NCI-H1417 treated with DMSO at 0.1 percent for 48 hours (cell line): ENCODE measurements around the gene ZFAND4.
A peak's percentile ranks its signal among the peaks of the same experiment; 100 is the strongest.
"Not testable (repeated sequence)": the region's sequence is repeated elsewhere in the genome, so short reads cannot be mapped to it uniquely, and the experiment has no call there.

Experiments
- DNase-seq: peaks from one replicate; lab custom pipeline; 2025; lab: John Stamatoyannopoulos, UW

Gene ZFAND4

DNA sequence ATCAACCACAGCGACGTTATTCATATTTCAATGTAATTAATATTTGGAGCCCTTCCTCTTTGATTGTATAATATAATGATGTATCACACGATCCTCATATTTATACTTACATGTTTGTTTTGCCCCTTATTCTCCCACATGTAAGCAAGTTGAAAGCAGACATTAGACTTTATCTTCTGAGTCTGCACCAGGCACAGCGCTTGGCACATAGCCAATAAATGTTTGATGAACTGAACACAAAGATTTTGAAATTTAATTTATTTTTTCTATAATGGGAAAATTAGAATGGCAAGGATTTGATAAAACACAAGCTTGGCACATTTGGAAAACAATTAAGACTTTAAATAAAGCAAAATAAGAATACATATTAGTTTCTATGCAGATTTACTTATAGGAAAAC is 31.6 kb downstream of the ZFAND4 start:
- DNase-seq: no peak

DNA sequence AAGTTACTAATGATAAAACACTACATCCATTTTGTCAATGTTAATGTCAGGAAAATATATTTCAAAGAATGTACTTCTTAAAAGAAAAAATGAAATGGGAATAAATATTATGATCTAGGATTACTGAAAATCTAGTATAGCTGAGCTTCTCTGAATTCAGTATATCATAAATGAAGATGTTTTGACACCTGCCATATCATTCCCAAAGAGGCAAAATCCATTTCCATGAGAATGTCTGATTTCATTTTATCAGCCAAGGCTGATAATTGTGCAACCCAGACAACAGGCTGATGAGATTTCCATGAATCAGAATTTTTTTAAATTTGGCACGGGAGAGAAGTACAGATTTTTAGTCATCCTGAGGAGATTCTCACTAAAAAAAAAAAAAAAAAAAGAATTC is 32.5 kb downstream of the ZFAND4 start:
- DNase-seq: no peak

DNA sequence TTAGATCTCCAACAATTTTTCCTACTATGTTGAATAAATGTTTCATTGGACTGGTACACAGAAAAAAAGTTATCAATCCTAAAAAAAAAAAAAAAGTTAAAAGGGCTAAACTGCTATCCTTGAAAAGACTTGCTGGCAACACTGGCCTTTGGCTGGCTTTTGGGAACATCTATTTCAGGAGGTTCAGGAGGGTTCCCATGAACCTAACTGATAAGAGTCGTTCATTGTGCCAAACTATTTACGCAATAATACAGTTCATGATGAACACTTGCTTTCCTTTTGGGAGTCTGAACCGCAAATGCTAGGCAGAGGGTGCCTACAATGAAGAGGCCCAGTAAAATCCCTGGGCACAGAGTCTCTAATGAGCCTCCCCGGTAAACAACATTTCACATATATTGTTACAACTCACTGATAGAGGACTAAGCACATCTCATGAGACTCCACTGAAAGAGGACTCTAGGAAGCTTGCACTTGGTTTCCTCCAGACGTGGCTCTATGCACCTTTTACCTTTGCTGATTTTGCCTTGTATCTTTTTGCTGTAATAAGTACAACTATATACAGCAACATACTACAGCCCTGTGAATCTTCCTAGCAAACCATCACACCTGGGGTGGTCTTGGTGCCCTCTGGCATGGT is 45.0 kb downstream of the ZFAND4 start:
- no peak for DNase-seq

- no peak for DNase-seq
These were observed 46.7 kb downstream of the ZFAND4 start for GRCh38 chr10:45625879-45626278.

DNA sequence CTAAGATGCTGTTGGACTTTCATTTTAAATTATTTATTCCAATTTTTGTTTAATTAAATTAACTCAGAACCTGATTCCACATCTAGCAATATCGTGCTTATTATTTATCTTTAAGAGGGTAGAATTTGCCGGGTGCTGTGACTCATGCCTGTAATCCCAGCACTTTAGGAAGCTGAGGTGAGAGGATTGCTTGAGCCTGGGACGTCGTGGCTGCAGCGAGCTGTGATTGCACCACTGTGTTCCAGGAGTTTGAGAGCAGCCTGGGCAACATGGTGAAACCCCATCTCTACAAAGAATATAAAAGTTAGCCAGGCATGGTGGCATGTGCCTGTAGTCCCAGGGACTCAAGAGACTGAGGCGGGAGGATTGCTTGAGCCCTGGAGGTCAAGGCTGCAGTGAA is 47.8 kb downstream of the ZFAND4 start:
- DNase-seq: no peak

DNA sequence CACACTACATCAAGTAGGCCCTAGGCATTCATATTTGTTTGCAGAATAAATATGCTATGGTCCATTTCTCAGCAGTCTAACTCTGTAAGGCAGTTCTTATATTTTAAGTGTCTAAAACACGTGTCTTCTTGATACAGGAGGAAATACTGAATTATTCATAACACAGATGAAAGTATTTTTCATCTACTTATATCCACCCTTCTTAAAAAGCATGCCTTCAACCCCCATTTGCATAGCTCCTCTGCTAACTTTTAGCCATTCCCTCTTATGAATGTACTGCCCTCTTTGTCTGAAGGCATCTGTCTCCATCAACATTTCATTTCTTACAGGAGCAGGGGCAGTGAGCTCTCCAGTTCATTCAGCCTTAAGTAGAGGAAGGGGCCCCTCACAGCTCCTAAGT is 57.7 kb downstream of the ZFAND4 start:
- DNase-seq: no peak

DNA sequence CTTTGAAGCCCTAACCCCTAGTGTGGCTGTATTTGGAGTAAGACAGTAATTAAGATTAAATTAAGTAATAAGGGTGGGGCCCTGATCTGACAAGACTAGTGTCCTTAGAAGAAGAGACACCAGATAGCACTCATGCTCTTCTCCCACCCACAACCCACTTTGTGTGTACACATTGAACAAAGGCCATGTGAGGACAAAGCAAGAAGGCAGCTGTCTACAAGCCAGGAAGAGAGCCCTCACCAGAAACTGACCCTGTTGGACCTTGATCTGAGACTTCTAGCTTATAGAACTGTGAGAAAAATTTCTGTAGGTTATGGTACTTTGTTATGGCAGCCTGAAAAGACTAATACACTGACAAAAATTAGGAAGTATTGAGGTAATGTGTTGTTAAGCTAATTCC is 59.8 kb downstream of the ZFAND4 start:
- no peak for DNase-seq

GRCh38 chr10:45608052-45608451 is 64.5 kb downstream of the ZFAND4 start:
- DNase-seq: no peak

DNA sequence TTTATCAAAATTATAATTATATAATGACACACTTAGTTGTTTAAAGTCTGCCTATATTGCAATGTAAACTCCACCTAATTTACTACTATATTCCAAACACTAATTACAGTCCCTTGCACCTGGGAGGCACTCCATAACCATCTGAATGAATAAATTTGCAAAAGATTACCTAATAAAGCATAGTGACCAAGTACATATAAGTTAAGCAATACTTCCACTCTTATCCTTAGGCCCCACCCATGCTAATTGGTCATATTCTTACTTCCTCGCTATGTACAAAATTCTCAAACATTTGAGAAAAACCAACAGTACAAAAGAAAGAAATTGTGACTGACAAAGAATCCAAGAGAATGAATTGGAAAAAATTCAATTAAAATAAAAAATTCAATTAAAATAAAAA is 65.3 kb downstream of the ZFAND4 start:
- no peak for DNase-seq

- no peak for DNase-seq
These were observed 69.7 kb downstream of the ZFAND4 start for GRCh38 chr10:45602836-45603235.

DNA sequence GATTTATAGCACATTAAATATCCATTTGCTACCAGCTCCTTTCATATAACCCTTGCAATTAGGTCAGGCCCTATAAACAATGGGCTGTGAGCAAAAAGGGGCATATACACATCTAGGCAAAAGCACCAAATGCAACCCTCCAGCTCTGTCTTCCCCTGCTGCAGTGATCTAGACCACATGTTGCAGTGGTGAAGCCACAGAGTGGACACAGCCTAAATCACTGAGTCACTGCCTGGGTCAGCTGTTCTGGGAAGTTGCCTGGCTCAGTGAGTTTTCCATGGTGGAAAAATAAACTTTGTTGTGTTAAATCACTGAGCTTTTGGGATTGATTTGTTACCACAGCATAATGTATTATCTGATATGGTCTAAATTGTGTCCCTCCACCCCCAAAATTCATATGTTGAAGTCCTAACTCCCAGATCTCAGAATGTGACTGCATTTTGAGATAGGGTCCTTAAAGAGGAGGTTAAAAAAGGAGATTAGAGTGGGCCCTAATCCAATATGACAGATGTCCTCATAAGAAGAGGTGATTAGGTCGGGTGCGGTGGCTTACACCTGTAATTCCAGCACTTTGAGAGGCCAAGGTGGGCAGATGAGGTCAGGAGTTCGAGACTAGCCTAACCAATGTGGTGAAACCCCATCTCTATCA is 70.4 kb downstream of the ZFAND4 start:
- DNase-seq: no peak

DNA sequence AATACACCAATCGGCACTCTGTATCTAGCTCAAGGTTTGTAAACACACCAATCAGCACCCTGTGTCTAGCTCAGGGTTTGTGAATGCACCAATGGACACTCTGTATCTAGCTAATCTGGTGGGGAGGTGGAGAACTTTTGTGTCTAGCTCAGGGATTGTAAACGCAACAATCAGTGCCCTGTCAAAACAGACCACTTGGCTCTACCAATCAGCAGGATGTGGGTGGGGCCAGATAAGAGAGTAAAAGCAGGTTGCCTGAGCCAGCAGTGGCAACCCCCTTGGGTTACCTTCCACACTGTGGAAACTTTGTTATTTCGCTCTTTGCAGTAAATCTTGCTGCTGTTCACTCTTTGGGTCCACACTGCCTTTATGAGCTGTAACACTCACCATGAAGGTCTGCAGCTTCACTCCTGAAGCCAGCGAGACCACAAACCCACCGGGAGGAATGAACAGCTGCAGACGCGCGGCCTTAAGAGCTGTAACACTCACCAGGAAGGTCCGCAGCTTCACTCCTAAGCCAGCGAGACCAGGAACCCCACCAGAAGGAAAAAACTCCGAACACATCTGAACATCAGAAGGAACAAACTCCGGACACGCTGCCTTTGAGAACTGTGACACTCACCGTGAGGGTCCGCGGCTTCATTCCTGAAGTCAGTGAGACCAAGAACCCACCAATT is 71.2 kb downstream of the ZFAND4 start:
- not testable (repeated sequence) for DNase-seq

GRCh38 chr10:45600337-45601253 is 72.0 kb downstream of the ZFAND4 start:
- not testable (repeated sequence) for DNase-seq

- no peak for DNase-seq
These were observed 72.9 kb downstream of the ZFAND4 start for GRCh38 chr10:45599646-45600045.

DNA sequence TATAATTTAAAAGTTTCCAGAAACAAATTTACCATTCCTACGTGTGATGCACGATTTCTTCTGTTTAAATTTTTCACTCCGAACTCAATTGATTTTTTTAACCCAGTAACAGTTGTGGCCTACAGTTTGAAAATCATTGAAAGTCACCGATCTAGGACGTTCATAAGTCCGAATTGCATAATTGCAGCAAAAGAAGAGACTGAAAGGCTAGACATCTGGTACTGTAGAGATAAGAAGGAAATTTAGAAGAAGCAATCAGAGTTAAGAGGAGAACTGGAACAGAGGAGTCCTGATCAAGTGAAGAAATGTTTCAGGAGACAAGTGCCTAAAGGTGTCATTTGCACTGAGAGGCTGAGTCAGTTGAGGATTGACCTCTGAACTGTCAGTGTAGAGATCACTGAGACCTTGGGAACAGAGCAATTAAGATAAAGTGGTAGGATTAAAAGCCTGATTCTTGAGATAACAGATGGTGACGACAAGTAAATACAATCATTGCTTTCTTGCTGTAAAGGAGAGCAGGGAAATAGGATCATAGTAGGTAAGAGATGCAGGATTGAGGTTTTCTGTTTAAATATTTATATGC is 73.5 kb downstream of the ZFAND4 start:
- no peak for DNase-seq

- no peak for DNase-seq
These were observed 76.0 kb downstream of the ZFAND4 start for GRCh38 chr10:45596526-45596925.

GRCh38 chr10:45594276-45595157 is 78.1 kb downstream of the ZFAND4 start:
- peak; percentile 40 for DNase-seq

DNA sequence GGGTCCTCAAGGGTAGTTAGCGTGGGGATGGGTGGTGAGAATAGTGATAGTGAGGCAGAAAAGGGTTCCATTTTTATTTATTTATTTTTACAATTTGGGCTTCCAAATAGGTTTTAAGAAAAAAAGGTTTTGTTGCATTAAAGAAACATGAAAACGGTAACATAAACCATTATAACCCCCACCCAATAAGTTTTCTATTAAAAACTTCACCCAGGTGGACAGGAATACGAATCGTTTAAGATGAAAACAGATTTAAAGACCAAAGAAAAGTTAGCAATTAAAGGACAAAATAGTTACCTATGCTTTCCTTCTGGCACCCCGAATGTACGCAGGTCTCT is 78.7 kb downstream of the ZFAND4 start:
- no peak for DNase-seq

GRCh38 chr10:45592926-45593325 is 79.6 kb downstream of the ZFAND4 start:
- no peak for DNase-seq

GRCh38 chr10:45592432-45592831 is 80.1 kb downstream of the ZFAND4 start:
- no peak for DNase-seq

- no peak for DNase-seq
These were observed 81.3 kb downstream of the ZFAND4 start for GRCh38 chr10:45591280-45591679.
